Esophagus squamous epithelium (tissue), 4 donors: Measurements from ENCODE around the gene MBD2.

Experiments used
- POLR2A ChIP-seq, 4 donors: fragments of 450-650 bp; IDR thresholded peaks; one replicate each; pipeline ENCODE4 v1.6.1; 2017; ENCODE audit warnings: antibody characterized with exemption in 4 of 4, mild to moderate bottlenecking in 4 of 4, moderate library complexity in 3 of 4
- TF ChIP-seq, protein P1 (sequence below), 6 experiments: fragments of 450-650 bp in 4 of 6; fragments of 200-600 bp in 2 of 6; sonication (generic) in 2 of 6; IDR thresholded peaks; one replicate each; pipeline ENCODE4 v1.5.1; 2016 to 2019; ENCODE audit warnings: antibody characterized with exemption in 6 of 6, mild to moderate bottlenecking in 4 of 6, moderate library complexity in 4 of 6

DNA sequence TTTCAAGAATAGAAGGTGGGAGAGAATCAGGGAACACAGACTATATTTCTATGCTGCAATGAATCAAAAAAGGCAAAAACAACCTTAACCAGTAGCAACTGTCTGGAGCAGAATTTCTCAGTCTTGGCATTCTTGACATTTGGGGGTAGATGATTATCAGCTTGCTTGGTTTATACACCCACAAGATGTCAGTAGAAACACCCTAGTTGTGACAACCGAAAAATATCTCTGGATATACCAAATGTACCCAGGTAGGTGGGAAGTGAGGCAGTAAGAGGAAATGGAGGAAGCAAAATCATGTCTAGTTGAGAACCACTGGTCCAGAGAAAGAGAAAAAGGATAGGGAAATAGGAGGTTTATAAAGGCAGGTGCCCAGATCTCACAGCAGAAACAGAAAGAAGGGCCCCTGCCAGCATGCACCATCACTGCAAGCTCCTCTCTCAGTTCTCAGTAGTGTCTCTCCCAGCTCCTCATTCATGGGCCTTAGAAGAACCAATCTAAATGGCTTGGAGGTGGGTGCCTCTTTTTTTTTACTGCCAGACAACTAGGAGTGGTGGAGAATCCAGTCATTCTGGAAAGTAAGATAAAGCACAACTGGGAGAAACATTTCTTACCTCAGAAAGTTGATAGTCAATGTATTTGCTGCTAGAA is 50.4 kb downstream of the MBD2 start:
- TF ChIP-seq, protein P1, sequence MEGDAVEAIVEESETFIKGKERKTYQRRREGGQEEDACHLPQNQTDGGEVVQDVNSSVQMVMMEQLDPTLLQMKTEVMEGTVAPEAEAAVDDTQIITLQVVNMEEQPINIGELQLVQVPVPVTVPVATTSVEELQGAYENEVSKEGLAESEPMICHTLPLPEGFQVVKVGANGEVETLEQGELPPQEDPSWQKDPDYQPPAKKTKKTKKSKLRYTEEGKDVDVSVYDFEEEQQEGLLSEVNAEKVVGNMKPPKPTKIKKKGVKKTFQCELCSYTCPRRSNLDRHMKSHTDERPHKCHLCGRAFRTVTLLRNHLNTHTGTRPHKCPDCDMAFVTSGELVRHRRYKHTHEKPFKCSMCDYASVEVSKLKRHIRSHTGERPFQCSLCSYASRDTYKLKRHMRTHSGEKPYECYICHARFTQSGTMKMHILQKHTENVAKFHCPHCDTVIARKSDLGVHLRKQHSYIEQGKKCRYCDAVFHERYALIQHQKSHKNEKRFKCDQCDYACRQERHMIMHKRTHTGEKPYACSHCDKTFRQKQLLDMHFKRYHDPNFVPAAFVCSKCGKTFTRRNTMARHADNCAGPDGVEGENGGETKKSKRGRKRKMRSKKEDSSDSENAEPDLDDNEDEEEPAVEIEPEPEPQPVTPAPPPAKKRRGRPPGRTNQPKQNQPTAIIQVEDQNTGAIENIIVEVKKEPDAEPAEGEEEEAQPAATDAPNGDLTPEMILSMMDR (IDR thresholded peaks at IDR 0.05), result no peak
- no peak for TF ChIP-seq POLR2A (IDR thresholded peaks at IDR 0.05)
